Measurements from ENCODE around the gene PODXL. TPM values are rescaled to one million over a fixed set of nuclear protein-coding genes. Genes with fewer than 3 reads are reported as not detected.

Gene PODXL
- total and polyA plus RNA-seq, 2 experiments from 2014 or later, result 220 to 727 TPM

- peaks cover 73% of the 10 kb centered on the region for H3K79me2 ChIP-seq (replicated peaks; ENCODE audit: insufficient read depth)
- no peak for ATAC-seq
- H3K27ac ChIP-seq (ENCODE audit: low read depth), result peak overlapping the region; percentile 84
- peaks cover 31% of the 10 kb centered on the region for H3K36me3 ChIP-seq (ENCODE audit: insufficient read depth)
- DNase-seq (ENCODE audit: low spot score), result no peak
- peaks cover 60% of the 10 kb centered on the region for H3K36me3 Mint-ChIP-seq (ENCODE audit: low read depth)
- TF ChIP-seq EZH2 (IDR thresholded peaks at IDR 0.05; ENCODE audit: low read depth, unreplicated experiment) (no peak), ETS1 (IDR thresholded peaks at IDR 0.05) (no peak), ZNF114 (CRISPR knock-in tag; IDR thresholded peaks at IDR 0.05) (no peak), EZH2phosphoT487 (IDR thresholded peaks at IDR 0.05; ENCODE audit: unreplicated experiment) (no peak), STAT1 (IDR thresholded peaks at IDR 0.05; ENCODE audit: unreplicated experiment) (no peak), ZNF462 (CRISPR knock-in tag; IDR thresholded peaks at IDR 0.05) (no peak), JUNB (IDR thresholded peaks at IDR 0.05; ENCODE audit: unreplicated experiment) (no peak), ZNF331 (CRISPR knock-in tag; IDR thresholded peaks at IDR 0.05; ENCODE audit: low read depth) (no peak), REST (IDR thresholded peaks at IDR 0.05; ENCODE audit: unreplicated experiment) (no peak), NANOG (IDR thresholded peaks at IDR 0.05; ENCODE audit: borderline replicate concordance) (no peak), CTCF (conservative IDR thresholded peaks at IDR 0.05; ENCODE audit: low read depth in 2 of 2) (no peak), POLR2AphosphoS5 (IDR thresholded peaks at IDR 0.05; ENCODE audit: low read depth) (no peak; the same call in 1 of the 2 replicates)
- H3K9me3 Mint-ChIP-seq, result no peaks in the 10 kb centered on the region
- peak overlapping the region; percentile 100 for H3K4me2 ChIP-seq
- no peaks in the 10 kb centered on the region for H3K9me2 ChIP-seq (ENCODE audit: insufficient read depth)
- no peak overlapping the region for H2AFZ ChIP-seq
- H4K20me1 ChIP-seq (replicated peaks; ENCODE audit: insufficient read depth), result peaks cover 57% of the 10 kb centered on the region
- H3K4me1 ChIP-seq (ENCODE audit: insufficient read depth), result peaks cover 65% of the 10 kb centered on the region
- H3K4me1 Mint-ChIP-seq, result peaks cover 59% of the 10 kb centered on the region
- H3F3A ChIP-seq (replicated peaks; ENCODE audit: low read depth), result peaks cover 54% of the 10 kb centered on the region
- peak overlapping the region; percentile 76 for H3K27ac Mint-ChIP-seq
- peak overlapping the region; percentile 98 for H3K4me3 Mint-ChIP-seq
- H3K27me3 Mint-ChIP-seq (ENCODE audit: insufficient read depth, low read depth, poor library complexity), result peaks cover 31% of the 10 kb centered on the region
- no peaks in the 10 kb centered on the region for H3K27me3 ChIP-seq (ENCODE audit: insufficient read depth)
- H3K4me3 ChIP-seq, result peak overlapping the region; percentile 99
Measured at GRCh38 chr7:131554880-131555516, 1.4 kb downstream of the PODXL start.
